WERI-Rb-1 (cell line): Measurements from ENCODE around the gene PTPRG.

Experiments used
- DNase-seq: peaks from one replicate; pipeline ENCODE4 v3.0.0-alpha.2; 2020
- H3K27ac ChIP-seq: fragments of 250-450 bp; sonication (Bioruptor Pico); 2 replicates; pipeline ENCODE4 v1.5.1; 2020; ENCODE audit warnings: mild to moderate bottlenecking, moderate library complexity
- H3K27me3 ChIP-seq: fragments of 250-450 bp; sonication (Bioruptor Pico); 2 replicates; pipeline ENCODE4 v1.5.1; 2021; ENCODE audit warnings: mild to moderate bottlenecking, low read depth, moderate library complexity; ENCODE audit not compliant: insufficient read depth, severe bottlenecking
- H3K36me3 ChIP-seq: fragments of 250-450 bp; sonication (Bioruptor Pico); 2 replicates; pipeline ENCODE4 v1.5.1; 2020; ENCODE audit warnings: mild to moderate bottlenecking, moderate library complexity
- H3K4me3 ChIP-seq: 2 replicates; pipeline ENCODE4 v1.5.1; 2011; ENCODE audit warnings: low read depth, mild to moderate bottlenecking, control low read depth, low read length
- H3K9me3 ChIP-seq: fragments of 250-450 bp; sonication (Bioruptor Pico); 2 replicates; pipeline ENCODE4 v1.5.1; 2021; ENCODE audit warnings: mild to moderate bottlenecking, moderate library complexity; ENCODE audit not compliant: severe bottlenecking
- CTCF ChIP-seq: IDR thresholded peaks from 2 replicates; pipeline ENCODE4 v1.5.1; 2011; ENCODE audit warnings: low read depth, mild to moderate bottlenecking, control low read depth, inconsistent platforms, low read length

Gene PTPRG

GRCh38 chr3:62164746-62165145, 603.4 kb downstream of the PTPRG start:
- H3K36me3 ChIP-seq = peaks cover 23% of the 10 kb centered on the region
- H3K4me3 ChIP-seq = no peak overlapping the region
- H3K27me3 ChIP-seq = no peaks in the 10 kb centered on the region
- no peaks in the 10 kb centered on the region for H3K9me3 ChIP-seq
- no peak for TF ChIP-seq CTCF
- H3K27ac ChIP-seq = no peak overlapping the region
- no peak for DNase-seq

GRCh38 chr3:62167566-62168262, 606.3 kb downstream of the PTPRG start:
- no peak for TF ChIP-seq CTCF
- Histone ChIP-seq H3K27ac (no peak overlapping the region), H3K9me3 (peaks cover 3% of the 10 kb centered on the region), H3K27me3 (no peaks in the 10 kb centered on the region), H3K4me3 (no peak overlapping the region), H3K36me3 (peaks cover 27% of the 10 kb centered on the region)
- DNase-seq = no peak

- H3K36me3 ChIP-seq = peaks cover 29% of the 10 kb centered on the region
- H3K9me3 ChIP-seq = peaks cover 3% of the 10 kb centered on the region
- H3K27ac ChIP-seq = no peak overlapping the region
- no peak for DNase-seq
- no peak for TF ChIP-seq CTCF
- no peaks in the 10 kb centered on the region for H3K27me3 ChIP-seq
- H3K4me3 ChIP-seq = no peak overlapping the region
Measured at GRCh38 chr3:62168356-62168755, 607.0 kb downstream of the PTPRG start.

GRCh38 chr3:62169906-62170660, 608.7 kb downstream of the PTPRG start:
- peaks cover 37% of the 10 kb centered on the region for H3K36me3 ChIP-seq
- no peak overlapping the region for H3K27ac ChIP-seq
- no peak for TF ChIP-seq CTCF
- H3K27me3 ChIP-seq = no peaks in the 10 kb centered on the region
- no peak overlapping the region for H3K4me3 ChIP-seq
- no peak for DNase-seq
- peaks cover 3% of the 10 kb centered on the region for H3K9me3 ChIP-seq

- Histone ChIP-seq H3K9me3 (peaks cover 3% of the 10 kb centered on the region), H3K36me3 (peaks cover 39% of the 10 kb centered on the region), H3K27ac (no peak overlapping the region), H3K27me3 (no peaks in the 10 kb centered on the region), H3K4me3 (no peak overlapping the region)
- no peak for DNase-seq
- no peak for TF ChIP-seq CTCF
Measured at GRCh38 chr3:62171789-62172188, 610.4 kb downstream of the PTPRG start.
